ENCODE data around the gene PRSS53. TPM values are rescaled to one million over a fixed set of nuclear protein-coding genes. Genes with fewer than 3 reads are reported as not detected.
"Not testable (repeated sequence)": the region's sequence is repeated elsewhere in the genome, so short reads cannot be mapped to it uniquely, and the experiment has no call there.

Gene PRSS53
- total RNA-seq, 1 experiment from 2014 or later = 0.50 TPM

DNA sequence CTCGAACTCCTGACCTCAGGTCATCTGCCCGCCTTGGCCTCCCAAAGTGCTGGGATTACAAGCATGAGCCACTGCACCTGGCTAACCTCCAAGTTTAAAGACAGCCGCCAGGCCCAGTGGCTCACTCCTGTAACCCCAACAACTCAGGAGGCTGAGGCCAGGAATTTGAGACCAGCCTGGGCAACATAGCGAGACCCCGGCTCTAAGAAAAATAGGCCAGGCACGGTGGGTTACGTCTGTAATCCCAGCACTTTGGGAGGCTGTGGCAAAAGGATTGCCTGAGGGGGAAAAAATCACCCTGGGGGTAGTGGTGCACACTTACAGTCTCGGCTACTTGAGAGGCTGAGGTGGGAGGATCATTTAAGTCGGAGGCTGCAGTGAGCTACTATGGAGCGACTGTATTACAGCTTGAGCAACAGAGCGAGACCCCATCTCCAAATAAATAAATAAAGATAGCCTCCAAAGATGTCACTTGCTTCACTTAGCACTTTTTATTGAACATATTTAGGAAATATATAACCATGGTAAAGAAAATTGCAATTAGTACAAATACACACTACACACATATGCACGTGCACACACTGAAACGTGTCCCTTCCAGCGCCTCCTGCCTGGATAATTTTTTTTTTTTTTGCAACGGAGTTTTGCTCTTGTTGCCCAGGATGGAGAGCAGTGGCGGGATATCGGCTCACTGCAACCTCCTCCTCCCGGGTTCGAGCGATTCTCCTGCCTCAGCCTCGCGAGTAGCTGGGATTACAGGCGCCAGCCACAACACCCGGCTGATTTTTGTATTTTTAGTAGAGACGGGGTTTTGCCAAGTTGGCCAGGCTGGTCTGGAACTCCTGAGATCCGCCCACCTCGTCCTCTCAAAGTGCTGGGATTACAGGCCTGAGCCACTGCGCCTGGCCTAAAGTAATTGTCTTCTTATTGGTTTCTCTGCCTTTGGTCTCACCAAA lies 18.0 kb upstream of the PRSS53 start:
- in situ Hi-C loops (cut with HindIII; ENCODE audit: low pct_unique_long_range_greater_than_20kb, low sequenced_read_pairs) = no loop called here
- DNase-seq (ENCODE audit: low read depth, low spot score) = no peak

DNA sequence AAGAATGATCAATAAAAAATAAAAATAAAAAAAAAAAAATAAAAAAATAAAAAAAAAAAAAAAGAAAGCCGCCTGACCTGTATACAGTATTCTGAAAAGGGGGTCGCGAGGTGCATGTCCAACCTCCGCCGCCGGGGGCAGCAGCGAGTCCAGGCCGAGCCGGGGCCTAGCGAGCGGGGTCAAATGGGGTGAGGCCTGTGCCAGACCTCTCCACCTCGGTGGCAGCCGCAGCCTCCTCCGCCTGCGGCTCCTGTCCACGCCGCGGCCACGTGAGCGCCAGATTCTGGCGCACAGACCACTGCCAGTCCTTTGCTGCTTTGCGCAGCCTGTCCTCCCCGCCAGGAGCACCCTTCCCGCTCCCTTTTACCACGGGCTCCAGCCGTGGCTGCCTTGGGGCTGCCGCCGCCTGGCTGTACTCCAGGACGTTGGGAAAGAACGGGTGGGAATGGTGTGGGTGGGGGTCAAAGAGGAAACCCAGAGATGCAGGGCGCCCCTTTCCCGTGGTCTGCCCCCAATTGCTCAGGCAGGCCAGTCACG lies 17.0 kb upstream of the PRSS53 start:
- DNase-seq (ENCODE audit: low read depth, low spot score) = peak; percentile 77
- in situ Hi-C loops (cut with HindIII; ENCODE audit: low pct_unique_long_range_greater_than_20kb, low sequenced_read_pairs) = no loop called here

DNA sequence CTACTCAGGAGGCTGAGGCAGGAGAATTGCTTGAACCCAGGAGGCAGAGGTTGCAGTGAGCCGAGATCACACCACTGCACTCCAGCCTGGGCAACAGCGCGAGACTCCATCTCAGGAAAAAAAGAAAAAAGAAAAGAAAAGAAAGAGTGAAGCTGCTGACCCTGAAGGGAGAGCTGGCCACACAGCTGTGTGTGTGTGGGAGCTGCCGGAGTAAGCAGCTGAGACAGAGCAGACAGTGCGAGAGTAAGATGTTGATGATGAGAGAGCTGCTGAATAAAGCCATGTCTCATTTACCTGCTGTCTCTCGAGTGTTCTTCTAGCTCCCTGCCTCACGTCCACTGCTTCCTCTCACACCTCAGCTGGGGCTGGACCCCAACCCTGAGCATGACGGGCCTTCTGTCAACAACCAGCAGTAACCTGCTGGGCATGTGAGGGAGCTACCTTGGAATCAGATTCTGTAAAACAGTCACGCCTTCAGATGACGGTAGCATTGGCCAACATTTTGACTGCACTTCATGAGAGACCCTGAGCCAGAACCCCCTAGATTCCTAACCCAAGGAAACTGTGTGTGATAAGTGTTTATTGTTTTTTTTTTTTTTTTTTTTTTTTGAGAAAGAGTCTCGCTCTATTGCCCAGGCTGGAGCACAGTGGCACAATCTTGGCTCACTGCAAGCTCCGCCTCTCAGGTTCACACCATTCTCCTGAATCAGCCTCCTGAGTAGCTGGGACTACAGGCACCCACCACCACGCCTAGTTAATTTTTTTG lies 12.3 kb upstream of the PRSS53 start:
- in situ Hi-C loops (cut with HindIII; ENCODE audit: low pct_unique_long_range_greater_than_20kb, low sequenced_read_pairs); DNase-seq (ENCODE audit: low read depth, low spot score): not testable (repeated sequence)

DNA sequence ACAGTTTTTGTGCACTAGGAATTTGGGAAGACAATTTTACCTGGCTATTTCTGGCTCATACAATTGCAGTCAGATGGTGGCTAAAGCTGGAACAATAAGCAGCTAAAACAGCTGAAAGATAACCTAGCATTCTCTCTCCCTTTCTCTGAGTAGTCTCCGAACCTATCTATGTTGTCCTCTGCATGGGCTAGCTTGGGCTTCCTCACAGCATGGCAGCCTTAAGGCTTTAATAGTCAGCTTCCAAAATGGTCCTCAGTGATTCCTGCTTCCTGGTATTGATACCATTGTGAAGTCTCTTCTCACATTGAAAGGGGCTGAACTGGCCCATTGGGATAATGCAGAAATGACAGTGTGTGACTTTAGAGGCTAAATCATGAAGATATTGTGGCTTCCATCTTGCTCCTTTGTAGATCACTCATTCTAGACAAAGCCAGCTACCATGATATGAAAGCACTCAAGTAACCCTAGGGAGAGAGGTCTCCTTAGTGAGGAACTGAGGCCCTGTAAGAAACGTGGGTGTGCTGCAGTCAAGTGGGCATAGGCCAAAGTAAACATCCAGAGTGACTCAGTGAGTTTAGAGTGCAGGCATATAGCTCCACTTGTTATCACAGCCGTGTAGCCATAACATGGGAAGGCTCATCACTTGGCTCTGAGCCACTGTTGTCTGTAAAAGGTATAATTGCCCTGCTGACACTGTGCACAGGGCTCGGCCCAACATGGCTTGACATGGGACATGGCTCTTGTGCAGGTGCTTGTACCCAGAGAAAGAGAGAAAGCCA lies 11.3 kb upstream of the PRSS53 start:
- in situ Hi-C loops (cut with HindIII; ENCODE audit: low pct_unique_long_range_greater_than_20kb, low sequenced_read_pairs) = no loop called here
- no peak for DNase-seq (ENCODE audit: low read depth, low spot score)

DNA sequence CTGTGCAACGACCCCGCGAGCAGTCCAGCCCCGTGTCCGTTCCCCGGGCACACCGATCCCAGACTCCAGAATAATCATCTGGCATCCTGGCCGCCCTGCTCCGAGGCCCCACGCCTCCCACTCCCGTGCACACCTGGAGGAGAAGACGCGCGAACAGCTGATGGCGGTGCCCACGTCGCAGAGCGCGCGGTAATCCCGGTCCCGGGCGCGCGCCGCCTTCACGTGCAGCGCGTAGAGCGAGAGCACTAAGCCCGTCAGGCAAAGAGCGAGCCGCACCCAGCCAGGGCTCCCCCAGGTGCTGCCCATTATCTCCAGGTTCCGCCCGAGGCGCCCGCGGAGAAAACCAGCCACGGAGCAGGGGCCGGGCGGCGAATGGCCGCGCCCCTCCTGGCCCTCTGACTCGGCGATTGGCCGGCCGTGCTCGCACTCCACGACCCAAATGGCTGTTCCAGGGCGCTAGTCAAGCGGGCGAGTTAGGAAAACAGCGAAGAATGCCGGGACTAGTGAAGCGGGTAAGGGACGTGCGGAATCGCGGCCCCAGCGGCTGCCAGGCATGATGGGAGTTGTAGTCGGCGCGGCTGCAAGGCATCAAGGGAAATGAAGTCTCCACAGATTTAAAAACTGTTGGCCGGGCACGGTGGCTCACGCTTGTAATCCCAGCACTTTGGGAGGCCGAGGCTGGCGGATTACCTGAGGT lies 5.8 kb upstream of the PRSS53 start, which contains the start of gene VKORC1:
Gene VKORC1, minus strand, starts transcription at position 374 of the 697 bp plus-strand sequence. Its CDS starts 68 bp downstream, at position 306.
- in situ Hi-C loops (cut with HindIII; ENCODE audit: low pct_unique_long_range_greater_than_20kb, low sequenced_read_pairs) = no loop called here
- peak; percentile 97 for DNase-seq (ENCODE audit: low read depth, low spot score)

DNA sequence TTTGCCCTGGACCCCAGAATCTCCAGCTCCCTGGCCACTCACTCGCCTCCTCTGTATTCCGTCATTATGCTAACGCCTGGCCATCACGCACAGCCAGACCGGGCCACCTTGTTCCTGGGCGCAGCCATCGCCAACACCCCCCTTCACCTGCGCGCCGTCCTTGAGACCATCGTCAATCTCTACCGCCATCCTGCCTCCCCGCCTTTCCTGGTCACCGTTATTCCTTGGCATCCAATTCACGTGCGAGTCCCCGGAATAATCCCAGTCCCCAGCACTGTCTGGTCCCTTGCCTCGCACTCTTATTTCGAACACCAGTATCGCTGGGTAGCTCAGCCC lies 5.3 kb upstream of the PRSS53 start:
- no peak for DNase-seq (ENCODE audit: low read depth, low spot score)
- in situ Hi-C loops (cut with HindIII; ENCODE audit: low pct_unique_long_range_greater_than_20kb, low sequenced_read_pairs) = no loop called here

DNA sequence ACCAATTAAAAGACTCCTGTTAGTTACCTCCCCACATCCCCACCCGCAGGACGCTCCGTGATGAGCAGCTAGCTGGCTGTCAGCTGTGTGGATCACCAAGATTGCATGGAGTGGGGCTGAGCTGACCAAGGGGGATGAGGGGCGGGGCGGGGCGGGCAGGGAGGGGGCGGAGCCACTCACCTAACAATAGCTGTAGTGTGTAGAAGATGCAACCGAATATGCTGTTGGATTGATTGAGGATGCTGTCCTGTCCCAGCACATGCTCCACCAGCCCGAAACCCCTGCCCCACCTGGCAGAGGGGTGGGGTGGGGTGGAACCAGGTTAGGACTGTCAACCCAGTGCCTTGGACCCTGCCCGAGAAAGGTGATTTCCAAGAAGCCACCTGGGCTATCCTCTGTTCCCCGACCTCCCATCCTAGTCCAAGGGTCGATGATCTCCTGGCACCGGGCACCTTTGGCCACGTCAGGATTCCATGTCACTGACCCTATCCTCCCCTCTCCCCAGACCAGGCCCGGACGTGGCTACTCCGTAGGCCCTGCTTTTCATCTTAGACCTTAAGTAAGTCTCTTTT lies 4.5 kb upstream of the PRSS53 start:
- in situ Hi-C loops (cut with HindIII; ENCODE audit: low pct_unique_long_range_greater_than_20kb, low sequenced_read_pairs) = no loop called here
- DNase-seq (ENCODE audit: low read depth, low spot score) = peak; percentile 70

DNA sequence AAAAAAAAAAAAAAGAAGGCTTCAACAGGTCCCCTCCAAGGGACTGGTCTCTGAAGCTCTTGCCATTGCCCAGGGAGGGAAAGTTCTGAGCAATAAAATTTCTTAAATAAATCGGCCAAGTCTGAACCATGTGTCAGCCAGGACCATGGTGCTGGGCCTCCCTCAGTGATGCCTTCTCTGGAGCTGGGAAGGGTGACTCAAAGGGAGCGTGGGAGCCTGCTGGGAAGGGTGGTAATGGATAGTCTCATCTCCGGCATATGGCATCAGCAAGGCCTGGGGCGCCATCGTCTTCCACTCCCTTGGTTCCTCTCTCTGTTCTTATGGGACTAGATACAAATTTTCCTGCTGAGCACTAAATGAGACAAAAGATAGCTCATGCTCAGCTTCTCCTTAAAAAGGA lies 3.6 kb upstream of the PRSS53 start:
- in situ Hi-C loops (cut with HindIII; ENCODE audit: low pct_unique_long_range_greater_than_20kb, low sequenced_read_pairs) = no loop called here
- no peak for DNase-seq (ENCODE audit: low read depth, low spot score)

DNA sequence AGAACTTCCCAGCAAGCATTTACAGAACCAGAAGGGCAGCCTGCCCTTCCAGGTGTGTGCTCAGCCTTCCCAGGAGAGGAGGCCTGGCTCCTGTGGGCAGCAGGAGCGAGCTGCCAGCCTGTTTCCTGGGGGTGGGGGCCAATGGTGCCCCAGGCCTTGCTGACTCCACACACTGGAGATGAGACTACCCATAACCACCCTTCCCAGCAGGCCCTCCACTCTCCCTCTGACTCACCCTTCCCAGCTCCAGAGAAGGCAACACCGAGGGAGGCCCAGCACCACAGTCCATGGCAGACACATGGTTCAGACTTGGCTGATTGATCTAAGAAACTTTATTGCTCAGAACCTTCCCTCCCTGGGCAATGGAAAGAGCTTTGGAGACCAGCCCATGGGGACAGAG lies 1.8 kb upstream of the PRSS53 start:
- DNase-seq (ENCODE audit: low read depth, low spot score) = no peak

DNA sequence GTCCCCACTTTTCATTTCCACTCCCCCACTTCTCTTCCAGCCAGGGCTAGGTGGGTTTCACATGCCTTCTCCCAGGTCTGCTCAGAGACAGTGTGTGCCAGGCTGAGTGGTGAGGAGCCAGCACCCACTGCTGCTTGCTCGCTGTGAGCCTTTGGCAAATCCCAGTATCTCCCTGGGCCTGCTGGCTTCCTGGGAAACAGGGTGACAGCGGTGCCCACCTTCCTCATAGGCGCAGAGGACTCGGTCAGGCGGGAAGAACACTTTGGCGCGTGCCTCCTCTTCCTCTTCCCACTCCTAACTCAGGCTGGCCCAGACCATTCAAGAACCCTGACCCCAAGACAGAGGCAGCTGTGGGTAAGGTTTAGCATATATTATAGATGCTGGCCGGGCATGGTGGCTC lies 456 bp upstream of the PRSS53 start:
- in situ Hi-C loops (cut with HindIII; ENCODE audit: low pct_unique_long_range_greater_than_20kb, low sequenced_read_pairs) = no loop called here
- DNase-seq (ENCODE audit: low read depth, low spot score) = no peak

More for the DNA sequence above, 1.8 kb upstream of the PRSS53 start:
- in situ Hi-C loops (cut with HindIII; ENCODE audit: low pct_unique_long_range_greater_than_20kb, low sequenced_read_pairs) = no loop called here

DNA sequence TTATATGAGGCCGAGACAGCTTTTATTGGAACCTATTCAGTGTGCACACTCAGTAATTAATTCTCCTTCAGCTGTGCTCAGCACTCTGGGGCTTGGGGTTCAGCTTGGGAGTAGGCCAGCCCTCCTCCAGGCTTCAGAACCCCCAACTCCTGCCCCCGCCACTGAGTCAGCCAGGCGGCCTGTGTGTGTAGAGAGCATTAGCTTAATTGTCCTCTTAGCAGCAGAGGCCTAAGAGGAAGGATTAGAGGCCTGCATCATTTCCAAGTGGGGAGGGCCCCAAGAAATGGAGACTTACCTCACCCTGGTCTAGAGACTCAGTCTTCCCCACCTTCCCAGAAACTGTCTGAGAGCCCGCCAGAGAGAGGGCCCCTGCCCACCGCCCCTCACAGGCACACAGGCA lies 772 bp downstream of the PRSS53 start:
- in situ Hi-C loops (cut with HindIII; ENCODE audit: low pct_unique_long_range_greater_than_20kb, low sequenced_read_pairs) = no loop called here
- DNase-seq (ENCODE audit: low read depth, low spot score) = no peak

DNA sequence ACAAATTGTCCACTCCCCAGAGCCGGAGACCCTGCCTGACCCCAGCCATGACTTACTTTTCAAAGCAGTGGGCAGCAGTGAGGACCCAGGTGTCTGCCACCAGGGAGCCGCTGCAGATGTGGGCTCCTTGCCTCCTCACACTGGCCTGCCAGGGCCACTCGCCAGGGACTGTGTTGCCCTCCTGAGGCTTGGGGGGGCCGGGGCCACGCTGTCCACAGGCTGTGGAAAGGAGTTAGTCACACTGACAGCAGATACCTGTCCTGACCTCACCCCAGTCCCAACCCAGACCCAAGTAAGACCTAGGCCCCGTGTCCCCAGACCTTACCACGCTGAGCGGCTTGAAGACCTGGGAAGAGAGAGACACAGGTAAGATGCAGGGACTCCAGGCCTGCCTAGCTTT lies 1.3 kb downstream of the PRSS53 start:
- no peak for DNase-seq (ENCODE audit: low read depth, low spot score)
- in situ Hi-C loops (cut with HindIII; ENCODE audit: low pct_unique_long_range_greater_than_20kb, low sequenced_read_pairs) = no loop called here

DNA sequence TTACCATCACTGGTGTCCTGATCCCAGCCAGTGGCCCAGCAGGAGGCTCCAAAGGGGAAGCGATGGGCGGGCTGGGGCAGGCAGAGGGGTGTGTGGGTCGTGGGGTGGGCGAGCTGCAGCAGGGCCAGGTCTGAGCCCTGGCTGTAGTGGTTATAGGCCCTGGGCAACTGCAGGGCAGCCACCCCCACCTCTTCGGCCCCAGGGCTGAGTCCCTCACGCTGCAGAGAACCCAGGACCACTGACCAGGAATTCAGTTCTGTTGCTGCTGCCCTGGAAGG lies 2.2 kb downstream of the PRSS53 start:
- in situ Hi-C loops (cut with HindIII; ENCODE audit: low pct_unique_long_range_greater_than_20kb, low sequenced_read_pairs) = no loop called here

DNA sequence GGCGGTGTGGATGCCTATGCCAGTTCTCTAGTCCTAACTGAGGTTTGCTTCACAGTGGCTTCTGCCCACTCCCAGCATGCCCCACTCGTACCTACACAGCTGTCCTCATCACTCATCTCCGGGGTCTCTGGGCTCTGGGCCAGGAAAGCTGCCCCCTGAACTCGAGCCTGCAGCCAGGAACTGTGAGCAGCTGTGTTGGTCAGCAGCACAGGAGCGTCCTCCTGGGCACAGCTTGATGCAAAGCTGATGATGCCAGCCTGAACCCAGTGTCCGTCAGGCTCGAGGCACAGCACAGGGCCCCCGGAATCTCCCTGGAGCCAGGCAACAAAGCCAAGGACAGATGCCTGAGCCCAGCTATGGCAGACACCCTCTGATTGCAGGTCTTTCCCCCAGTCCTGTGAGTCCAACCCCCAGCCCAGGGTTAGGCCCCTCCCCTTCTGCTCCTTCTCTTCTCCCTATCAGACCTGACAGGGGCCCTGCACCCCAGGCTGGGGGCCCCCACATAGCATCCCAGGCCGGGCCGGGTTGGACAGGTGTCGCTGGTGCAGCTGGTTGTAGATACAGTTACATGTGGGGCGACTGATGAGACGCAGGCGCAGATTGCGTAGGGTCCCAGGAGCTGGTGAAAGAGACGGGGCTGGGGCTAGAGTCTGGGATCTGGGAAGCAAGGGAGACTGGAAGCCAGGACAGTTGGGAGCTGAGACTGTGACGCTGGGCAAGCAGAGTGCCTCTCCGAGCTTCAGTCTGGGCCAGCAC lies 2.7 kb downstream of the PRSS53 start:
- DNase-seq (ENCODE audit: low read depth, low spot score) = no peak

More for the DNA sequence above, 2.2 kb downstream of the PRSS53 start:
- DNase-seq (ENCODE audit: low read depth, low spot score) = no peak

DNA sequence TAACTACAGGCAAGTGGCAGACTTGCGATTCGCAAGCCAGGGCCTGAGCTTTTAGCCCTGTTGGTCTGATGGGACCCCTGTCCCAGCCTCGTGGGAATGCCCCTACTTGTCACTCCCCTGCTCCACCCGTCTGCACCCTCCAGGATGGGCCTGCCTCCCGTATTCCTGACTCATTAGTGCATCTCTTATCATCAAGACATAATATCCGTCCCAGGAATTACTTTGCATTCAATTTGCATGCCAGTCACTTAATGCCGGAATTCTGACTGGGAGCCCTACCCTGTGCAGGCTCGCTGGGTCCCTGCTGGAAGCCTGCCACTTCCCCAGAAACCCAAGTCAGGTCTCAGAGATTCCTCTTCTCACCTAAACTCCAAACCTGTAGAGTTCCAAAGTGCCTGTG lies 3.3 kb downstream of the PRSS53 start:
- in situ Hi-C loops (cut with HindIII; ENCODE audit: low pct_unique_long_range_greater_than_20kb, low sequenced_read_pairs) = no loop called here

More for the DNA sequence above, 2.7 kb downstream of the PRSS53 start:
- in situ Hi-C loops (cut with HindIII; ENCODE audit: low pct_unique_long_range_greater_than_20kb, low sequenced_read_pairs) = no loop called here

DNA sequence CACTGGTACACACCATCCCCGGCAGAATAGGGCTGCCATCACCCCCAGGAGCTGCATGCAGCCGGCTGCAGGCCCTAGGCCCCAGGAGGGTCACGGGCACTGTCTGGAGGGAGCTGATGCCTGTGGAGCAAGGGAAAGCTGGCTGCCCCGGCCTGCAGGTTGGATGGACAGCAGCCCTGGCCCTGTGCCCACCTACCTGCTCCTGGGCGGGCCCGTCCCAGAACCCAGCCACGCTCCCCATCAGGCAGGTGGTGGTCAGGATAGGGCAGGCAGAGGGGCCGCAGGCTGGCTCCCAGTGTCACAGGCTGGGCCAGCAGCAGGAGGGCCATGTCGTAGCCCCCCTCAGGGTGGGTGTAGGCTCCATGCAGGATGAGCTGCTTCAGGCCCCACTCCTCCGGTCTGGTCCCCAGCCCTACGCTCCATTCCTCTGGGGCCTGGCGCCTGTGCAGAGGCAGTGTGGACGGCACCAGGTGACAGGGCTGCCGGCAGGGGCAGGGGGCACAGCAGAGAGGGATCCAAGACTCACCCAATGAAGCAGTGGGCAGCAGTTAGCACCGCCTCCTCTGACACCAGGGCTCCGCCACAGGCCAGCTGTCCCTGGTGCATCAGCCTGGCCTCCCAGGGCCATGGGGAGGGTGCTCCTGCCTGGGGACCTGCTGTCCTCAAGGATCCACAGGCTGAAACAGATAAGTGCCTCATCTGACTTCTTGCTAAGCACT lies 4.0 kb downstream of the PRSS53 start:
- no peak for DNase-seq (ENCODE audit: low read depth, low spot score)
- in situ Hi-C loops (cut with HindIII; ENCODE audit: low pct_unique_long_range_greater_than_20kb, low sequenced_read_pairs) = no loop called here

More for the DNA sequence above, 3.3 kb downstream of the PRSS53 start:
- DNase-seq (ENCODE audit: low read depth, low spot score) = no peak

Data from SK-MEL-5 (cell line).